Stomach (tissue), 4 donors: Measurements from ENCODE around the gene PYHIN1.

Experiments
- CTCF ChIP-seq, 7 experiments: fragments of 450-650 bp in 4 of 7; fragments of 200-600 bp in 3 of 7; sonication (generic) in 3 of 7; IDR thresholded peaks; one replicate each; pipeline ENCODE4 v1.5.1; 2016 to 2019; ENCODE audit warnings: antibody characterized with exemption in 7 of 7, control low read depth in 2 of 7, mild to moderate bottlenecking in 1 of 7
- EP300 ChIP-seq: sonication (generic); formaldehyde crosslinking; IDR thresholded peaks from one replicate; pipeline ENCODE4 v1.6.1; 2017; ENCODE audit warnings: antibody characterized with exemption

GRCh38 chr1:158998037-158998780 lies 66.9 kb downstream of the PYHIN1 start:
- TF ChIP-seq EP300 (no peak), CTCF (IDR thresholded peaks at IDR 0.05) (no peak)
